ENCODE measurements around the gene MAP4K3.

- TF ChIP-seq, protein P1, sequence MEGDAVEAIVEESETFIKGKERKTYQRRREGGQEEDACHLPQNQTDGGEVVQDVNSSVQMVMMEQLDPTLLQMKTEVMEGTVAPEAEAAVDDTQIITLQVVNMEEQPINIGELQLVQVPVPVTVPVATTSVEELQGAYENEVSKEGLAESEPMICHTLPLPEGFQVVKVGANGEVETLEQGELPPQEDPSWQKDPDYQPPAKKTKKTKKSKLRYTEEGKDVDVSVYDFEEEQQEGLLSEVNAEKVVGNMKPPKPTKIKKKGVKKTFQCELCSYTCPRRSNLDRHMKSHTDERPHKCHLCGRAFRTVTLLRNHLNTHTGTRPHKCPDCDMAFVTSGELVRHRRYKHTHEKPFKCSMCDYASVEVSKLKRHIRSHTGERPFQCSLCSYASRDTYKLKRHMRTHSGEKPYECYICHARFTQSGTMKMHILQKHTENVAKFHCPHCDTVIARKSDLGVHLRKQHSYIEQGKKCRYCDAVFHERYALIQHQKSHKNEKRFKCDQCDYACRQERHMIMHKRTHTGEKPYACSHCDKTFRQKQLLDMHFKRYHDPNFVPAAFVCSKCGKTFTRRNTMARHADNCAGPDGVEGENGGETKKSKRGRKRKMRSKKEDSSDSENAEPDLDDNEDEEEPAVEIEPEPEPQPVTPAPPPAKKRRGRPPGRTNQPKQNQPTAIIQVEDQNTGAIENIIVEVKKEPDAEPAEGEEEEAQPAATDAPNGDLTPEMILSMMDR (conservative IDR thresholded peaks at IDR 0.05; ENCODE audit: low read depth, low read length), result no peak
- TF ChIP-seq EZH2 (IDR thresholded peaks at IDR 0.05; ENCODE audit: borderline replicate concordance, low read depth, low read length, poor library complexity, severe bottlenecking), result no peak
These were observed 29.2 kb upstream of the MAP4K3 start for GRCh38 chr2:39466311-39466710.

Measured in A673 (cell line).